GM12864 (cell line): ENCODE data around the gene CDKAL1.

Experiments used
- DNase-seq: peaks from one replicate; pipeline ENCODE4 v3.0.0-alpha.2; 2011; ENCODE audit warnings: low read depth
- H3K4me3 ChIP-seq: 2 replicates; pipeline ENCODE4 v1.5.1; 2011; ENCODE audit warnings: mild to moderate bottlenecking, low read depth, low read length, control low read depth
- TF ChIP-seq, protein P1 (sequence below): IDR thresholded peaks from 2 replicates; pipeline ENCODE4 v1.5.1; 2011; ENCODE audit warnings: low read depth, mild to moderate bottlenecking, moderate library complexity, low read length, control low read depth, inconsistent platforms; ENCODE audit errors: missing control alignments

Gene CDKAL1

DNA sequence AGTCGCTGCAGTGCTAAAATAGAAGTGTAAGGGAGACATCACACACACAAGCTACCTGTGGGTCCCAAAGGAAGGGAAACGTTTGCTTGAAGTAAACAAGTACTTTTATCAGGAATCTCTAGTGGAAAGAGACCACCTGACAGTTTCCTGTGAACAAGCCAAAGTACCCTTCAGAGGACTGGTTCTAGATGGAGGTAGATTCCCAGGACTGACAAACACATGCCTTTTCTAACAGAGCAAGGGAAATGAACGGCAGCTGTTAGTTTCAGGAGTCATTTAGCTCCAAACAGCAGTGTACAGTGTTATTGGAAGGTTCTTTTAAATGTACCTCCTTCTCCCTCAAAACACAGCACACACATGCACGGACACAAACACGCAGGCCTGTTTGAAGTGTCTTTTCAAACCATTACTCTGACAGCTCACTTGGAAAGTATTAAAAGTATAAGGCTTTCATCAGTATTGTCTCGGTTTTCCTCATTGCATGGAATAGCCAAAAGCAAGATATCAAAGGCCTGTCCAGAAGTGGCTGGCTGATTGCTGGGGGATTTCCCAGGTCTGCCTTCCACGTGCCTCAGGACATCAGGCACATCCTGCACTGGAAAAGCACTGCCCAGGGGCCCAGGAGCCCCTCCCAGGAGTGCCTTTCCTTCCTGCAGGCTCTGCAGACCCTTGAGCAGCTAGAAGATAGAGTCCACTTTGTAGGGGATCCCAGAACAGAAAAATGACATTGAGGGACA, 666.0 kb downstream of the CDKAL1 start:
- no peak for DNase-seq
- H3K4me3 ChIP-seq = no peak overlapping the region
- TF ChIP-seq, protein P1, sequence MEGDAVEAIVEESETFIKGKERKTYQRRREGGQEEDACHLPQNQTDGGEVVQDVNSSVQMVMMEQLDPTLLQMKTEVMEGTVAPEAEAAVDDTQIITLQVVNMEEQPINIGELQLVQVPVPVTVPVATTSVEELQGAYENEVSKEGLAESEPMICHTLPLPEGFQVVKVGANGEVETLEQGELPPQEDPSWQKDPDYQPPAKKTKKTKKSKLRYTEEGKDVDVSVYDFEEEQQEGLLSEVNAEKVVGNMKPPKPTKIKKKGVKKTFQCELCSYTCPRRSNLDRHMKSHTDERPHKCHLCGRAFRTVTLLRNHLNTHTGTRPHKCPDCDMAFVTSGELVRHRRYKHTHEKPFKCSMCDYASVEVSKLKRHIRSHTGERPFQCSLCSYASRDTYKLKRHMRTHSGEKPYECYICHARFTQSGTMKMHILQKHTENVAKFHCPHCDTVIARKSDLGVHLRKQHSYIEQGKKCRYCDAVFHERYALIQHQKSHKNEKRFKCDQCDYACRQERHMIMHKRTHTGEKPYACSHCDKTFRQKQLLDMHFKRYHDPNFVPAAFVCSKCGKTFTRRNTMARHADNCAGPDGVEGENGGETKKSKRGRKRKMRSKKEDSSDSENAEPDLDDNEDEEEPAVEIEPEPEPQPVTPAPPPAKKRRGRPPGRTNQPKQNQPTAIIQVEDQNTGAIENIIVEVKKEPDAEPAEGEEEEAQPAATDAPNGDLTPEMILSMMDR = no peak

DNA sequence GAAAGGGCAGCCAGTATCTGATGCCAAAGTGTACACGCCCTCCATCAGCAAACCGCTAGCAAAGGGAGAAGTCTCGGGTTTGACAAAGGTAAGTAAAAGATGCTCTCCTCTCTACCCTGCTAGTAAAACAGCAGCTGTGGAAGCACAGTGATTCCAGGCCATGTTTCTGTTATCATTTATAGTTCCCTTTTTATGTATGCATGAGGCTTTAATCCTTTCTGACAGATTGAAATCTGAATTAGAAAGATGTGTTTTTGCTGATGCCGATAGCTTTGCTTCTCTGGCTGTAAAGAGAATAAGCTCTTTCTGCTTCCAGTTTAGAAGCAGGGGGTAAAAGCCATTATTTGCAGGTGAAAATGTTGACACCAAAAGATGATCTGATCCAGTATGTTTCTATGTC, 666.9 kb downstream of the CDKAL1 start:
- TF ChIP-seq, protein P1 = no peak
- H3K4me3 ChIP-seq = no peak overlapping the region
- DNase-seq = no peak

DNA sequence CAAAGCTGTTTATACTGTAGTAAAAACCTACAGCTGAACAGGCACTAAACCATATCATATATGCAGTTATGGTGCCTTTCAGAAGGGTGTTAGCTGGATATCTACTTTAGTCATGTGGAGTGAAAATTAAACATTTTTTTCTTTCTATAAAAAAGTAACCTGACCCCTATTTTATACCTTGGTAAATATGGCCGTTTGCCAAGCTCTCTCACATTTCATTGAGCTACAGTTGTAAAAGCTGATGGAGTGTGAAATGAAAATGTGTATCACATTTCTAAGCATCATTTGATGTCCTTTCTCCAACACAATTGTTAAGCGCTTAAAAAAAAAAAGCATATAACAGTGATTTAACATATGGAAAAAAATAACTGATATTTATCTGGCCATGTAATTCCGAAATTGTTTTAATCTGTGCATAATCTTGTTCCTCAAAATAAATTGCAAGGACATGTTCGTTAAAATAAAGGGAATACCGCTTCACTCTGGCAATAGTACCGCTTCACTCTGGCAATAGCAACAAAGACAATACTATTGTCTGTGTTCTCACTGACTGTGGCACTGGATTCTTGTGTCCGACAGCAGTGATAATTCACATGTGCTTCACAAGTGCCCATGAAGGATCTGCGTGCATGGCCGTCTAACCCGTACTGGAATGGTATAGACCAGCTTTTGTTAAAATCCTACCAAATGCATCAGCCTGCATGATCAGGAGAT, 667.5 kb downstream of the CDKAL1 start:
- DNase-seq = no peak
- no peak overlapping the region for H3K4me3 ChIP-seq
- TF ChIP-seq, protein P1 = no peak

DNA sequence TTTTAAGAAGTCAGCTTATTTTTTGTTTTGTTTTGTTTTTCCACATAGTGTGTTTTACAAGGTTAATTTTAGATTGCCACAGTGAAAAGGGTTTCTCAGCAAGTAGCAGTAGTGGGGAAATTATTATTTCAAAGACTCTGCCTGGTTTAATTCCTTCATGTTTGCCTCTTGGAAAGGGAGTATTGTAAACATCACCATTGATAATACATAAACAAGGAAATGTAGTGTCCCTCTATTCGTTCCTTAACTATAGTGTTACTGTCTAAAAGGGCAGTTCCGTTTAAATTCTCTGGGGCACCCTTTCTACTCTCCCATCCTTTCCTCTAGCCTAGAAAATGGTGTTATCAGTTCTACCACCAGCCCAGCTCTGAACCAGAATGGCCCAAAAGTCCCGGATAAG, 668.3 kb downstream of the CDKAL1 start:
- H3K4me3 ChIP-seq = no peak overlapping the region
- DNase-seq = no peak
- TF ChIP-seq, protein P1 = no peak

DNA sequence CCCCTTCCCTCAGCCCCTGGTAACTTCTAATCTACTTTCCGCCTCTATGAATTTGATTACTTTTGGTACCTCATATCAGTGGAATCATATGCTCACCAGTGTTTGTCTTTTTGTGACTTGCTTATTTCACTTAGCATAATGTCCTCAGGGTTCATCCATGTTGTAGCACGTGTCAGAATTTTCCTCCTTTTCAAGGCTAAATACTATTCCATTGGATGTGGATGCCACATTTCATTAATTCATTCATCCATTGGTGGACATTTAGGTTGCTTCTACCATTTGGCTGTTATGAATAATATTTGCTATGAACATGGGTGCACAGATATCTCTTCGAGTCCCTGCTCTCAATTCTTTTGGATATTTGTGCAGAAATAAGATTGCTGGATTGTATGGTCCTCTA, 670.7 kb downstream of the CDKAL1 start:
- no peak for DNase-seq
- H3K4me3 ChIP-seq = no peak overlapping the region
- TF ChIP-seq, protein P1 = no peak

DNA sequence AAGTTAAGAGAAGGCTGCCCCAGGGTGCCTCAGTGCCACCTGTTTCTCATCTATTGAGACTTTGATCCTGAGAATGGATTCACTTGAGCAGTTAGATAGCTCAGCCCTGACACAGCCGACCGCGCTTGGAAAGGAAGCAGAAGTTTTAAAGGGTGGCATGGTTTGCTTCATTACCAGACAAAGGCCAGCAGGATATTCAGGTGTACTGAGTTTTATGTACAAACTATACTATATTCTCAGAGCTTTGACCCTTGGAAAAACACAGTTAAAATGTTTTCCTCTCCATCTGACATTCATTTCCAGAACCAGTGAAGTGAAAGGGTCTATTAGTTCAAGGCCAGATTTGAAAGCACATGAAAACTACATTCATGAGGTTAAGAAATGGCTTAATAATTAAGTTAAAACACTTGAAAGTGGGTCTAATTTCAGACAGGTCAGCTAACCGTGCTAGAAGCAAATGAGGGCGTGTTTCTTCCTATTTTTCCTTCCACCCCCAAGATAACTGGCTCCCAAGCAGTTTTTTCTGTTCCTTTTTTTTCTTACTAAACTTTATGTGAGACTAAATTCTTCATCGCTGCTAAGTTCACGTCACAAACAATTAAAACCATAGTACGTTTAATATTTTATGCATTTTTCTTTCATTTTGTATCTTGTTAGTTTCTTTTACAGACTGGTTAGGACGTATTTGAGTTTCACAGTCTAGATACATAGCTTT, 674.0 kb downstream of the CDKAL1 start:
- no peak overlapping the region for H3K4me3 ChIP-seq
- no peak for DNase-seq
- TF ChIP-seq, protein P1 = no peak
